HEK293T (cell line): ENCODE results near the gene GSN.

Experiments
- ARNT ChIP-seq: fragments of 450-650 bp; IDR thresholded peaks from 2 replicates; pipeline ENCODE4 v1.6.1; 2017; ENCODE audit warnings: mild to moderate bottlenecking
- BHLHE40 ChIP-seq: fragments of 450-650 bp; IDR thresholded peaks from 2 replicates; pipeline ENCODE4 v1.6.1; 2016; ENCODE audit warnings: mild to moderate bottlenecking, moderate library complexity, borderline replicate concordance
- FOXA1 ChIP-seq: fragments of 450-650 bp; IDR thresholded peaks from 2 replicates; pipeline ENCODE4 v1.6.1; 2016; ENCODE audit warnings: mild to moderate bottlenecking
- FOXM1 ChIP-seq: fragments of 450-650 bp; IDR thresholded peaks from 2 replicates; pipeline ENCODE4 v1.6.1; 2017; ENCODE audit warnings: mild to moderate bottlenecking, borderline replicate concordance
- HDGF ChIP-seq: fragments of 450-650 bp; IDR thresholded peaks from 2 replicates; pipeline ENCODE4 v1.6.1; 2017; ENCODE audit warnings: antibody characterized with exemption, borderline replicate concordance
- LEF1 ChIP-seq: fragments of 450-650 bp; IDR thresholded peaks from 2 replicates; pipeline ENCODE4 v1.6.1; 2017; ENCODE audit warnings: mild to moderate bottlenecking, borderline replicate concordance
- SP1 ChIP-seq: fragments of 450-650 bp; IDR thresholded peaks from 2 replicates; pipeline ENCODE4 v1.6.1; 2017
- SUZ12 ChIP-seq: fragments of 450-650 bp; IDR thresholded peaks from 2 replicates; pipeline ENCODE4 v1.6.1; 2016; ENCODE audit warnings: mild to moderate bottlenecking

GRCh38 chr9:121283080-121283398, 15.1 kb downstream of the GSN start:
- TF ChIP-seq ARNT: no peak
- no peak for TF ChIP-seq SP1
- no peak for TF ChIP-seq FOXM1
- no peak for TF ChIP-seq SUZ12
- no peak for TF ChIP-seq HDGF
- TF ChIP-seq BHLHE40: no peak
- no peak for TF ChIP-seq FOXA1
- no peak for TF ChIP-seq LEF1
